ENCODE measurements around the gene MYO3B.

- TF ChIP-seq CTCF (IDR thresholded peaks at IDR 0.05; ENCODE audit: low read depth, low read length, poor library complexity, severe bottlenecking), result peak; percentile 42
- no peak for TF ChIP-seq EZH2phosphoT487 (IDR thresholded peaks at IDR 0.05; ENCODE audit: borderline replicate concordance, low read length)
Observed at GRCh38 chr2:170369894-170370293, 191.9 kb downstream of the MYO3B start.

Measured in DOHH2 (cell line).